Ramos (cell line): Measurements from ENCODE around the gene ZNF740.
"Not testable (repeated sequence)": the region's sequence is repeated elsewhere in the genome, so short reads cannot be mapped to it uniquely, and the experiment has no call there.

ENCODE experiments used
- in situ Hi-C: fragments of 300-500 bp; cut with MboI; formaldehyde crosslinking; loops from one replicate; pipeline ENCODE4 v1.14.3; 2022; ENCODE audit warnings: low sequenced_read_pairs; ENCODE audit not compliant: unreplicated experiment

ZNF740 gene

GRCh38 chr12:53193985-53194716 is 13.6 kb downstream of the ZNF740 start:
- in situ Hi-C loops, result no loop called here

- in situ Hi-C loops, result no loop called here
Observed at GRCh38 chr12:53194973-53195372, 14.5 kb downstream of the ZNF740 start.

GRCh38 chr12:53195516-53196420 is 15.2 kb downstream of the ZNF740 start:
- in situ Hi-C loops, result no loop called here

- in situ Hi-C loops, result no loop called here
Observed at GRCh38 chr12:53196486-53196885, 16.0 kb downstream of the ZNF740 start.

- in situ Hi-C loops, result no loop called here
Observed at GRCh38 chr12:53197011-53197640, 16.6 kb downstream of the ZNF740 start.

GRCh38 chr12:53198486-53199110 is 18.1 kb downstream of the ZNF740 start:
- in situ Hi-C loops, result no loop called here

- in situ Hi-C loops, result no loop called here
Observed at GRCh38 chr12:53199700-53200099, 19.2 kb downstream of the ZNF740 start.

GRCh38 chr12:53200107-53200457 is 19.6 kb downstream of the ZNF740 start:
- in situ Hi-C loops, result no loop called here

- in situ Hi-C loops, result no loop called here
Observed at GRCh38 chr12:53200458-53201176, 20.1 kb downstream of the ZNF740 start.

GRCh38 chr12:53201177-53201541 is 20.6 kb downstream of the ZNF740 start:
- in situ Hi-C loops, result no loop called here

GRCh38 chr12:53201639-53202038 is 21.1 kb downstream of the ZNF740 start:
- in situ Hi-C loops, result no loop called here

- in situ Hi-C loops, result not testable (repeated sequence)
Observed at GRCh38 chr12:53202316-53202715, 21.8 kb downstream of the ZNF740 start.

- in situ Hi-C loops, result no loop called here
Observed at GRCh38 chr12:53204351-53204750, 23.8 kb downstream of the ZNF740 start.

- in situ Hi-C loops, result no loop called here
Observed at GRCh38 chr12:53205747-53206419, 25.4 kb downstream of the ZNF740 start.

GRCh38 chr12:53207042-53207441 is 26.5 kb downstream of the ZNF740 start, which contains the start of gene ITGB7:
Gene ITGB7 (minus strand): TSS chr12:53207251. CDS start chr12:53200443, 6,808 bp downstream.
- in situ Hi-C loops, result no loop called here

GRCh38 chr12:53208435-53208834 is 27.9 kb downstream of the ZNF740 start:
- in situ Hi-C loops, result no loop called here

- in situ Hi-C loops, result no loop called here
Observed at GRCh38 chr12:53208877-53209463, 28.4 kb downstream of the ZNF740 start.

- in situ Hi-C loops, result loop anchor here (10.0 kb wide), 1 partner anchor 54 kb away; the partner anchor contains the start of gene ESPL1
Observed at GRCh38 chr12:53210843-53211242, 30.3 kb downstream of the ZNF740 start.
